Measurements from ENCODE around the gene PRX.
A peak's percentile ranks its signal among the peaks of the same experiment; 100 is the strongest.

PRX gene

GRCh38 chr19:40363069-40363468, 50.1 kb downstream of the PRX start:
- peak in 1 of 2 donors; percentile 8 for DNase-seq

DNA sequence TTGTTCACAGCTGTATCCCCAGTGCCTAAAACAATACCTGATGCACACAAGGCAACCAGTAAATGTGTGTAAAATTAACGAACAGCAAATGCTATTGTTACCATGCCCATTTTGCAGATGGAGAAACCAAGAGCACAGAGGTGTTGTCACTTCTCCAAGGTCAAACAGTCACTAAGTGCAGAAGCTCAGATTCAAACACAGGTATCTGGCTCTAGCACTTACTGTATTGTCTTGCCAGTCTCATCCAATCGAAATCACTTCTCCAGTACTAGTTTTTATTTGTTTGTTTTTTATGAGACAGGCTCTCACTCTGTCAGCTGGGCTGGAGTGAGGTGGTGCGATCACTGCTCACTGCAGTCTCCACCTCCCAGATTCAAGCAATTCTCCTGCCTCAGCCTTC, 51.0 kb downstream of the PRX start:
- DNase-seq, result no peak

DNA sequence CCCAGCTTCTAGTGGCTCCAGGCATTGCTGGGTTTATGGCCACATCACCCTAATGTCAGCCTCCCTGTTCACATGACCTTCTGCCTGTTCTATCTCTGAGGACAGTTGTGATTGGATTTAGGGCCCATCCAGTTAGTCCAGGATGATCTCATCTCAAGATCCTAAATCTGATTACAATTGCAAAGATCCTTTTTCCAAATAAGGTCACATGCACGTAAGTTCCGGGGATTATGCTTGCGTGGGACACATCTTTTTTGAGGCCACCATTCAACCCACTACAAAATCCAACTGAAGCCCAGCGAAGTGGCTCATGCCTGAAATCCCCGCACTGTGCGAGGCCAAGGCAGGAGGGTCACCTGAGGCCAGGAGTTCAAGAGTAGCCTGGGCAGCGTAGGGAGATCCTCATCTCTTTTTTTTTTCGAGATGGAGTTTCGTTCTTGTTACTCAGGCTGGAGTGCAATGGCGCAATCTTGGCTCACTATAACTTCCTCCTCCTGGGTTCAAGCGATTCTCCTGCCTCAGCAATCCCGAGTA, 52.4 kb downstream of the PRX start:
- DNase-seq, result peak in 1 of 2 donors; percentile 18

- no peak for DNase-seq
Observed at GRCh38 chr19:40360020-40360707, 53.0 kb downstream of the PRX start.

- peak; percentile 9 to 60 for DNase-seq
Observed at GRCh38 chr19:40358773-40359172, 54.4 kb downstream of the PRX start.

DNA sequence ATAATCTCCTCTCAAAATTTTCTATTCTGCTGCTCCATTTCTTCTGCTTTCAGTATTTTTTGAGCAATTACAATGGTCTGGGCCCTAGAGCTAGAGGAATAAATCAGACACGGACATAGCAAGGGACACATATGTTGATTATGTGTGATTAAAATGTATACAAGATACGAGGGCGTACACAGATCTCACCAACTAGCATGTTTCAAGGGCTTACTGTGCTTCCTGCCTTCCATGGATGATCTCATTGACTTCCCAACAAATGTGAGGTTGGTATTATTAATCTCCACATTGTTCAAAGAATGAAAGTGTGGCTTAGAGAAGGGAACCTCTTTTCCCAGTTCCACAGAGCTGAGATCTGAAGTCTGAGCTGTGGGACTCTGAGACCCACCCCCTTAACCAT, 55.5 kb downstream of the PRX start:
- no peak for DNase-seq

GRCh38 chr19:40356681-40357595, 56.2 kb downstream of the PRX start:
- no peak for DNase-seq

DNA sequence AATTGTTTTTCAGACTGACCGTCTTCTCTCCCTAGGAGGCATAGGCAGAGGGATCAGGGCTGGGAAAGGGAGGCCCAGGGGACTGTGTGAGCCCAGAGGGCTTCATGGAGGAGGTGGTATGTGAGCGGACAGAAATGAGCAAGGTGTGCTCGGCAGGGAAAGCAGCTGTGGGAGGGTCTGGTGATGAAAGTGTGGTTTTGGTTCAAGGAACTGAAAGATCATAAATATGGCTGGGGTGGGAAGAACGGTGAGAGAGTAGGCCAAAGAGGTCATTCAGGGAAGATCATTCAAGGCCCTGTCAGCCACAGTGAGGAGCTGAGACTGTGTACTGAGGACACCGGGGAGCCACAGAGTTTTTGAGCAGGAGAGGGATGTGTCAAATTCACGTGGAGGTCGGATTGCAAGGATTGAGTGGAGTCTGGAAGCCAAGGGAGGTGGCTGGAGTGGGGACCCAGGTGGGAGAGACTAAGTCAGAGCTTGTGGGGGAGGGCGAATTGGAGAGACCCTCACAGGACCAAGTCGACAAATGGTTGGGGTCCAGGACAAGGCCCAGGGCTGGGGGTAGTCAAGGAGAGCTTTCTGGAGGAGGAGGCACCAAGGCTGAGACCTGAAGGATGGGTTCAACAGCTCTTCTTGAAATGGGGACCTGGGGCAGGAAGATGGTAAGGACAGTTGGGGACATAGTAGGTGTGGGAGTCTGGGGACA, 57.0 kb downstream of the PRX start:
- DNase-seq, result no peak

DNA sequence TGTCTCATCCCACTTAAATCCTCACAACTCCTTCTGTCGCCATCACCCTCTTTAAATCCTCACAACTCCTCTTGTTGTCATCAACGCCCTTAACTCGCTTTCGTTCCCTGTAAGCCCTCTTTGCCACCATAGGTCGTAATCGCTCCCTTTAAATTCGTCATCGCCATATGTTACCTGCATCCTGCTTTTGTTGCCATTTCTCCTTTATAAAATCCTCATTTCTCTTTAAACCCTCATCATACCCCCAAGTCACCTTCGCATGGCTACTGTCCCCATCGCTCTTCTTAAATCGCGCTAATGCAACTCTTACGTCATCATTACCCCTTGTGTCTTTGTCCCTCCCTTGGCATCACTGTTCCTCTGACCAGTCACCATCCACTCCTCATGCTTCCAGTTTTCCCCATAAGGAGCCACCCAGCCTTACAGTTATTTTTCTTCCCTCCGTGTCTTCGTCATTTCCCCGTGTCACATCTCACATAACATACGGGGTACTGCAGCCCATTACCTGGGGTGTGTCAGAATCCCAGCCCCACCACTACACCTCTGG, 64.1 kb downstream of the PRX start:
- peak in 1 of 2 donors; percentile 26 for DNase-seq

DNA sequence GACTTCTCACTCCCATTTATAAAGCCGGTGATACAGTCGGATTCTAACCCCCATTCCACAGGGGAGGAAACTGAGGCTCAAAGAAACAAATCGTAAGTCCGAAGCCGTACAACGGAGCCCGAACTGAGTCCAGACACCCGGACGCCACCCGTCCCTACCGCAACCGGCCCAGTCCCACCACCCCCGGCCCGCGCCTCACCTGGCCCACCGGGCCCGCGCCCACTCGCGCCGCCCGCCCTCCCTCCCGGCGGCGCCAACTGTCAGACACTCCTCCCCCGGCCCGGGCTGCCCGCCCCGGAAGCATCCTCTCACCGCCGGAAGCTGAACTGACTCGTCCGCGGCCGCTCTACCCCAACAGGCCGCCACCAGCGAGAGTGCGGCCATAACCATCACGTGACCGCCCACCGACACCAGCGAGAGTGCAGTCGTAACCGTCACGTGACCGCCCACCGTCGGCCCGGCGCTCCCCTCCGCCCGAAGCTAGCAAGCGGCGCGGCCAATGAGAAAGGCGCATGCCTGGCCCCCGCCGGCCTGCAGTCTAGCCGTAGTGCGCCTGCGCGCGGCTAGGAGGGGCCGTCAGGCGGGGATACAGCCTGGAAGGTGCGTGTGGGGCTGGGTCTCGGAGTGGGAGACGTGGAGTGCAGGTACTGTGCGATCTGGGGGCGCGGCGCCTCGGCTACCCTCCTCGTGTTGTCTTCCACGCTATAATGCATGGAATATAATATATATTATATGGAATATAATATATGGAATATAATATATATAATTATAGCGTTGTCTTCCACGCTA, 64.9 kb downstream of the PRX start, which contains the start of the genes C19orf47 and PLD3:
C19orf47 (minus strand) TSS at position 273 of the 789 bp plus-strand sequence. CDS start 6,540 bp downstream, outside the sequence.
PLD3 (plus strand) TSS at position 571 of the 789 bp plus-strand sequence. CDS start 17,789 bp downstream, outside the sequence.
- DNase-seq, result peak; percentile 99 to 100

DNA sequence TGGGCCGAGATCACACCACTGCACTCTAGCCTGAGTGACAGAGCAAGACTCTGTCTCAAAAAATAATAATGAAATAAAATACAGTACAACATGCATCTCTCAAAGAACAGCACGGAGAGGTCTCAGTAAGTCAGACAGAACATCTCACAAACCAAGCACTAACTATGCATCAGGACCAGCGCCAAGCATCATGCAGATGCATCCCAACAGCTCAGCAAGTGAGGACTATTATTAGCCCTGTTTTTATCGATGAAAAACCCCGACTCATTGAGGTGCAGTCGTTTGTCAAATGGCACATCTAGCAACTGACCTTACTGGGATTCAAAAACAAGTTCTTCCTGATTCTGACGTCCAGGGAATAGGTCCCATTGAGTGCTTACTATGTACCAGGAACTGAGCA, 68.8 kb downstream of the PRX start:
- DNase-seq, result no peak
